Measurements from ENCODE around the gene SLC7A5. TPM values are rescaled to one million over a fixed set of nuclear protein-coding genes. Genes with fewer than 3 reads are reported as not detected.
"Not testable (repeated sequence)": the region's sequence is repeated elsewhere in the genome, so short reads cannot be mapped to it uniquely, and the experiment has no call there.

SLC7A5 gene
- total and polyA plus RNA-seq, 2 experiments from 2014 or later, result 5.4 to 8.2 TPM

DNA sequence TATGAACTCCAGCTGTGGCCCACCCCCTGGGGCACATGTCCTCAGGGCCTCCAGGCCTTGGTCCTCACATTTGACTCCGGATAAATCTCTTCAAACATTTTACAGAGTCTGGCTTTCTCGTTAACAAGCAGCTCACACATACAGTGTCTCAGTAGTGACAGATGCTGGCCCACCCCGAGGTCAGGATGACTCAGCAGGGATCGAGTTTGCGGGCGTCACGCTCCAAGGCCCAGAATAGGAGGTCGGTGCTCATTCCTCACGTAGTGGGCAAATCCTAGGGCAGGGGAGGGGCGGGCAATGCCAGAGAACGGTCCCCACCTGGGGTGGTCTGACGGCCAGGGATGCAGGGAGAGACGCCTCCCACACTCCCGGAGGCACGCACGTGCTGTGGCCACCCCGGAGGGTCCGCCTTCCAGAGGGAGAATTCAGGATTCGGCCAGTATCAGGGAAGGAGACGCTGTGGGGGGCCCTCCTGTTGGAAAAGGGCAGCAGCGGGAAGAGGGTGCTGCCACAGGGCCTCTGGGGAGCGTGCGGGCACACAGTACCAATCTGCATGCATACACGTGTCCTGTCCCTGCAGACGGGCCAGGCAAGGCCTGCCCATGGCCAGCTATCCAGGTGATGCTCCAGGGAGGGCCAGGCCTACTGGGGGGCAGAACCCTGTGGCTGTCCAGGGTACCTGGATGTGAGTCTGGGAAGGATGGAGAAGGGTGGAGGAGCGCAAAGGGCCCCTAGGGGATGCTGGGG lies 8.6 kb downstream of the SLC7A5 start:
- DNase-seq (ENCODE audit: low read depth in 1 of 2, low spot score in 1 of 2), result peak in 1 of 2 donors; percentile 56
- no peak overlapping the region for H3K4me3 ChIP-seq
- no peak for TF ChIP-seq CTCF (IDR thresholded peaks at IDR 0.05; ENCODE audit: low read depth, low read length)

GRCh38 chr16:87858151-87858993 lies 10.9 kb downstream of the SLC7A5 start:
- H3K36me3 ChIP-seq; H3K9me3 ChIP-seq (ENCODE audit: low read depth); H3K27ac ChIP-seq: not testable (repeated sequence)

More for the DNA sequence above, 8.6 kb downstream of the SLC7A5 start:
- Histone ChIP-seq H3K36me3 (no peaks in the 10 kb centered on the region), H3K27me3 (no peaks in the 10 kb centered on the region), H3K27ac (no peak overlapping the region), H3K4me1 (ENCODE audit: low read depth) (no peaks in the 10 kb centered on the region), H3K9me3 (ENCODE audit: low read depth) (no peaks in the 10 kb centered on the region)

DNA sequence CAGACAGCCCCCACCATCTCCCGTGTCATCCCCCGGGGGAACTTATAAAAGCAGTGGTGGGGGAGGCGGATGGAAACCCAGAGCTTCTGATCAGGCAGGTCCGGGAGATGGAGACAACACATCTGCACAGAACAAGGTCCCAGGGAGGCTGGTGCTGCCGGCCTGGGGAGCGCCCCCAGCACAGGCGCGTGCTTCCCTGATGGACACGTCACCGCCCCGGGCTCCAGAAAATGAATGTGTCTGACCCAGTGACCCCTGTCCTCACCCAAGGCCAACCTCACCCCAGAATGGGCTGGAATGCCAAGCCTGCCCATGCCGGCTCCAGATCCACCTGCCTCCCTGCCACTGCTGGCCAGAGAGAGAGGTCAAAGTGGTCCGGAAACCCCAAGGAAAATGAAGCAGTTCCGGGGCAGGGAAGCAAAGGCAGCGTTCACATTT lies 12.5 kb downstream of the SLC7A5 start:
- Histone ChIP-seq H3K27me3 (no peaks in the 10 kb centered on the region), H3K9me3 (ENCODE audit: low read depth) (no peaks in the 10 kb centered on the region), H3K4me3 (no peak overlapping the region), H3K4me1 (ENCODE audit: low read depth) (peaks cover 23% of the 10 kb centered on the region), H3K36me3 (no peaks in the 10 kb centered on the region), H3K27ac (no peak overlapping the region)
- TF ChIP-seq CTCF (IDR thresholded peaks at IDR 0.05; ENCODE audit: low read depth, low read length), result no peak
- DNase-seq (ENCODE audit: low read depth in 1 of 2, low spot score in 1 of 2), result no peak

More at GRCh38 chr16:87858151-87858993, 10.9 kb downstream of the SLC7A5 start:
- H3K4me1 ChIP-seq (ENCODE audit: low read depth); H3K27me3 ChIP-seq; H3K4me3 ChIP-seq; DNase-seq (ENCODE audit: low read depth in 1 of 2, low spot score in 1 of 2): not testable (repeated sequence)

DNA sequence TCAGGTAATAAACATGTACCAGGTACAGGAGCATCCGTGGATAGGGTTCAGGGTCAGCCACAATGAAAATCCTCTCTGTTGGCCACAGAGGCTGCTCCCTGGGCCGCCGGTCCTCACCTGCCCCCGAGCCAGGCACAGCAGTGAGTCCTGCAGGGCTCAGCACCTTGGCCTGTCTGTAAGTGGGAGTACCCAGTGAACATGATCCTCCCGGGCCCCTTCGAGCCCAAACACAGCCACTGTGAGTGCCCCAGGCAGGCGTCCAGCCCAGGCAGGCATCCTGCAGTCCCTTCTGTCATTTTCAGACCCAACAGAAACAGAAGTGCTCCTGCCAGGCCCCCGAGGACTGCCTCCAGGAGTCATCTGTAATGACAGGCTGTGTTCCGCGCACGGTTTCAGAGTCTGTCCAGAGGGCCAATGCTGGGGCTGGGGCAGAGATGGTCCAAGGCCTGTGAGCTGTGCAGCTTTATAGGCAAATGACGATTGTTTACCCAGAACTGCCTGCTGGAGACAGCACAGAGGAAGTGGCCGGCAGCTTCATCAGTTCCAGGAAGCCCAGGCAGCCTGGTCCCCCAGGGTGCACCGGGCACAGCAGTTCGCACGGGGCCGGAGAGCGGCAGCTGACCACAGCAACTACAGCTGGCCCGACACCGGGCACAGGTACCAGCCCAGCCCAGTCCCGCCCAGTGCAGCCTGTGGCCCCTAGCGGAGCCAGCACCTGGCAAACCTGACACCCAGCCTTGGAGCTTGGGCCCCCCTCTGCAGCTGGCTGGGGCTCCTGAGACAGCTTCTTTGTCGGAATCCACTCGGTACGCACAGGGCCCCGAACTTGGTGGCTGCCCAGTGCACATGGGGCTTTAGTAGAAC lies 13.2 kb downstream of the SLC7A5 start:
- H3K4me3 ChIP-seq, result no peak overlapping the region
- H3K36me3 ChIP-seq, result no peaks in the 10 kb centered on the region
- peak in 1 of 2 donors; percentile 39 for DNase-seq (ENCODE audit: low read depth in 1 of 2, low spot score in 1 of 2)
- peaks cover 28% of the 10 kb centered on the region for H3K4me1 ChIP-seq (ENCODE audit: low read depth)
- TF ChIP-seq CTCF (IDR thresholded peaks at IDR 0.05; ENCODE audit: low read depth, low read length), result no peak
- H3K27ac ChIP-seq, result no peak overlapping the region
- H3K9me3 ChIP-seq (ENCODE audit: low read depth), result no peaks in the 10 kb centered on the region
- no peaks in the 10 kb centered on the region for H3K27me3 ChIP-seq

- Histone ChIP-seq H3K4me1 (ENCODE audit: low read depth) (peaks cover 28% of the 10 kb centered on the region), H3K9me3 (ENCODE audit: low read depth) (no peaks in the 10 kb centered on the region), H3K27me3 (no peaks in the 10 kb centered on the region), H3K27ac (no peak overlapping the region), H3K4me3 (no peak overlapping the region), H3K36me3 (no peaks in the 10 kb centered on the region)
- TF ChIP-seq CTCF (IDR thresholded peaks at IDR 0.05; ENCODE audit: low read depth, low read length), result no peak
- no peak for DNase-seq (ENCODE audit: low read depth in 1 of 2, low spot score in 1 of 2)
Observed at GRCh38 chr16:87854907-87855683, 14.2 kb downstream of the SLC7A5 start.
